Neural progenitor cell (in vitro differentiated cells): ENCODE results near the gene LPAR5.

Source experiments
- EZH2 ChIP-seq: fragments of 200-600 bp; sonication (generic); IDR thresholded peaks from 2 replicates; pipeline ENCODE4 v1.6.1; 2017; ENCODE audit warnings: antibody characterized with exemption, mild to moderate bottlenecking, moderate library complexity
- EZH2phosphoT487 ChIP-seq: fragments of 200-600 bp; sonication (generic); IDR thresholded peaks from 2 replicates; pipeline ENCODE4 v1.6.1; 2017; ENCODE audit warnings: antibody characterized with exemption
- TF ChIP-seq, protein P1 (sequence below): fragments of 200-600 bp; sonication (generic); IDR thresholded peaks from 2 replicates; pipeline ENCODE4 v1.5.1; 2017; ENCODE audit warnings: antibody characterized with exemption, mild to moderate bottlenecking

DNA sequence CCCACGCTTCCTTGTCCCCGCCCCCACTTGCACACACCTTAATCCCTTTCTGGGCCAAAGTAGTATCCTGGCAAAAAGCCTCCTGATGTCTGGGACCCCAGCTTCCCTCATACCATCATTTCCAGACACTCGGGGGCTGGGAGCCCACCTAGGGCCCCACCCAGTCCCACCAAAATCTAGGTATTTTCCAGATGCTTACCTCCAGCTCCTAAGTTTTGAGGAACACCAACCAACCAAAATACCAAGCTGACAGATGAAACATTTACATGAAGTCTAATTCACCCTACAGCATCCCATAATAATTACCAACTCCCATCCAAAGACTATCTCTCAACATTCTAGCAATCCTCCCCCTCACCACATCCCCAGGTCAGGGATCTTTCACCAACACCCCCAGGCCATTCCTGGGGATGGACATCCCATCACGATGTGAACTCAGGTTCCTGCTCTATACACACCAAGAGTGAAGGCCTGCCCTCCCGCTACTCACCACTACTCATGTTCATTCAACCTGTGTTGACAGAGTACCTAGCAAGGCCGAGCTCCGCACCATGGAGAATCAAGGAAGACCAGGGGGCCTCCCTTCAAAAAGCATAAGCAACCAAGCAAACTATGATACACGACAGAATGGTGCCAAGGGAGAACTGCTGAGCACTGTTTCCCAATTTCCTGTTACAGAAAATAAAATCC lies 27.0 kb downstream of the LPAR5 start:
- TF ChIP-seq, protein P1, sequence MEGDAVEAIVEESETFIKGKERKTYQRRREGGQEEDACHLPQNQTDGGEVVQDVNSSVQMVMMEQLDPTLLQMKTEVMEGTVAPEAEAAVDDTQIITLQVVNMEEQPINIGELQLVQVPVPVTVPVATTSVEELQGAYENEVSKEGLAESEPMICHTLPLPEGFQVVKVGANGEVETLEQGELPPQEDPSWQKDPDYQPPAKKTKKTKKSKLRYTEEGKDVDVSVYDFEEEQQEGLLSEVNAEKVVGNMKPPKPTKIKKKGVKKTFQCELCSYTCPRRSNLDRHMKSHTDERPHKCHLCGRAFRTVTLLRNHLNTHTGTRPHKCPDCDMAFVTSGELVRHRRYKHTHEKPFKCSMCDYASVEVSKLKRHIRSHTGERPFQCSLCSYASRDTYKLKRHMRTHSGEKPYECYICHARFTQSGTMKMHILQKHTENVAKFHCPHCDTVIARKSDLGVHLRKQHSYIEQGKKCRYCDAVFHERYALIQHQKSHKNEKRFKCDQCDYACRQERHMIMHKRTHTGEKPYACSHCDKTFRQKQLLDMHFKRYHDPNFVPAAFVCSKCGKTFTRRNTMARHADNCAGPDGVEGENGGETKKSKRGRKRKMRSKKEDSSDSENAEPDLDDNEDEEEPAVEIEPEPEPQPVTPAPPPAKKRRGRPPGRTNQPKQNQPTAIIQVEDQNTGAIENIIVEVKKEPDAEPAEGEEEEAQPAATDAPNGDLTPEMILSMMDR = no peak
- no peak for TF ChIP-seq EZH2phosphoT487
- no peak for TF ChIP-seq EZH2
